HG02884 (cell line): ENCODE data around the gene GLE1.

Source experiments
- ATAC-seq: cut with Tn5 transposase; IDR thresholded peaks from one replicate; pipeline ENCODE4 v1.9.1; 2021; ENCODE audit warnings: mild to moderate bottlenecking, moderate library complexity; ENCODE audit not compliant: unreplicated experiment

Gene GLE1

GRCh38 chr9:128504485-128505413 lies at the start of gene GLE1:
TSS of gene GLE1 (plus strand) at chr9:128504719. CDS start at chr9:128504806, 87 bp downstream.
- ATAC-seq, result peak; percentile 77

- ATAC-seq, result no peak
Measured at GRCh38 chr9:128454991-128455390, 49.5 kb upstream of the GLE1 start.

- ATAC-seq, result peak; percentile 75
Measured at GRCh38 chr9:128455849-128456612, 48.5 kb upstream of the GLE1 start, which contains the start of gene ODF2. TSS of gene ODF2 (plus strand) at chr9:128456006. CDS start at chr9:128456092, 86 bp downstream.

GRCh38 chr9:128456613-128457061 lies 47.9 kb upstream of the GLE1 start:
- peak; percentile 49 for ATAC-seq

- no peak for ATAC-seq
Measured at GRCh38 chr9:128457207-128457606, 47.3 kb upstream of the GLE1 start.

GRCh38 chr9:128459011-128459410 lies 45.5 kb upstream of the GLE1 start:
- ATAC-seq, result no peak

- no peak for ATAC-seq
Measured at GRCh38 chr9:128469070-128469469, 35.4 kb upstream of the GLE1 start.

- ATAC-seq, result no peak
Measured at GRCh38 chr9:128470560-128470959, 34.0 kb upstream of the GLE1 start.

GRCh38 chr9:128473104-128473503 lies 31.4 kb upstream of the GLE1 start:
- ATAC-seq, result no peak

GRCh38 chr9:128475867-128476266 lies 28.7 kb upstream of the GLE1 start:
- no peak for ATAC-seq

GRCh38 chr9:128479262-128479661 lies 25.3 kb upstream of the GLE1 start:
- no peak for ATAC-seq

GRCh38 chr9:128481561-128481960 lies 23.0 kb upstream of the GLE1 start:
- ATAC-seq, result no peak

- ATAC-seq, result no peak
Measured at GRCh38 chr9:128482186-128482585, 22.3 kb upstream of the GLE1 start.

- no peak for ATAC-seq
Measured at GRCh38 chr9:128484686-128485413, 19.7 kb upstream of the GLE1 start.

GRCh38 chr9:128485414-128485855 lies 19.1 kb upstream of the GLE1 start:
- ATAC-seq, result no peak

- ATAC-seq, result no peak
Measured at GRCh38 chr9:128486201-128486600, 18.3 kb upstream of the GLE1 start.

GRCh38 chr9:128493424-128493823 lies 11.1 kb upstream of the GLE1 start:
- no peak for ATAC-seq

GRCh38 chr9:128494108-128494745 lies 10.3 kb upstream of the GLE1 start:
- ATAC-seq, result no peak

GRCh38 chr9:128494746-128495129 lies 9.8 kb upstream of the GLE1 start:
- ATAC-seq, result no peak

- no peak for ATAC-seq
Measured at GRCh38 chr9:128495296-128495695, 9.2 kb upstream of the GLE1 start.
